HCT116 (cell line): ENCODE data around the gene LAMB4. TPM values are rescaled to one million over a fixed set of nuclear protein-coding genes. Genes with fewer than 3 reads are reported as not detected.

Experiments used
- ATAC-seq: fragments of 200-7000 bp; cut with Tn5 transposase; 2 replicates; pipeline ENCODE4 v1.9.1; 2020; ENCODE audit warnings: mild to moderate bottlenecking, moderate library complexity
- BruUV-seq: library from RNA; stranded (reverse); fragments of 400-500 nt; replicated peaks from 2 replicates; lab custom pipeline; 2021; lab: Mats Ljungman, UMichigan
- CTCF ChIA-PET: fragments of 300-600 bp; sonication (Branson Sonifier 250); formaldehyde crosslinking; loops from one replicate; lab custom pipeline; 2021; ENCODE audit warnings: antibody characterized with exemption; lab: Charles Lee
- POLR2A ChIA-PET: fragments of 300-600, 350-600 bp; sonication (Branson Sonifier 250); formaldehyde crosslinking; loops from one replicate; lab custom pipeline; 2021; ENCODE audit warnings: antibody characterized with exemption; lab: Charles Lee
- RAD21 ChIA-PET, 2 experiments: fragments of 300-600 bp; sonication (Branson Sonifier 250); formaldehyde crosslinking; loops; one replicate each; lab custom pipeline; 2023; ENCODE audit warnings: low total read pairs in 2 of 2; ENCODE audit not compliant: uncharacterized antibody in 2 of 2, unreplicated experiment in 2 of 2, low non-redundant PET in 1 of 2; lab: Charles Lee
- DNase-seq: peaks from one replicate; pipeline ENCODE4 v3.0.0-alpha.2; 2010; ENCODE audit warnings: low read depth, low spot score
- H2AFZ ChIP-seq: fragments of 200-600 bp; shearing (Covaris generic), sonication (generic); 2 replicates; pipeline ENCODE4 v1.6.1; 2017; ENCODE audit warnings: low read depth, mixed run types, mixed read lengths, antibody characterized with exemption, low read length; ENCODE audit not compliant: poor library complexity, severe bottlenecking
- H3K27ac ChIP-seq: 2 replicates; pipeline ENCODE4 v1.5.1; 2012; ENCODE audit warnings: low read depth, low read length
- H3K27me3 ChIP-seq: fragments of 200-600 bp; sonication (generic); 2 replicates; pipeline ENCODE4 v1.6.1; 2016; ENCODE audit warnings: mixed run types, low read length, mixed read lengths; ENCODE audit not compliant: insufficient read depth
- H3K36me3 ChIP-seq, 2 experiments: fragments of 200-500 bp in 1 of 2; fragments of 200-600 bp in 1 of 2; sonication (Bioruptor generic) in 1 of 2; sonication (generic) in 1 of 2; 2 replicates each; pipeline versions ENCODE4 v1.5.1 to v1.6.1; 2014 to 2016; ENCODE audit warnings: low read length in 2 of 2, inconsistent platforms in 1 of 2, mixed read lengths in 1 of 2, mixed run types in 1 of 2; ENCODE audit not compliant: insufficient read depth in 2 of 2, control insufficient read depth in 1 of 2
- H3K4me1 ChIP-seq, 2 experiments: fragments of 200-600 bp in 1 of 2; sonication (generic) in 1 of 2; 2 replicates each; pipeline versions ENCODE4 v1.5.1 to v1.6.1; 2012 to 2017; ENCODE audit warnings: low read length in 2 of 2, inconsistent platforms in 1 of 2, mild to moderate bottlenecking in 1 of 2, mixed read lengths in 1 of 2, mixed run types in 1 of 2, moderate library complexity in 1 of 2; ENCODE audit not compliant: insufficient read depth in 2 of 2, control insufficient read depth in 1 of 2
- H3K4me2 ChIP-seq: fragments of 200-600 bp; sonication (generic); 2 replicates; pipeline ENCODE4 v1.6.1; 2017; ENCODE audit warnings: mixed run types, low read length, mixed read lengths
- H3K4me3 ChIP-seq, 2 experiments: fragments of 200-600 bp in 1 of 2; sonication (generic) in 1 of 2; replicated peaks in 1 of 2; 2 replicates each; pipeline ENCODE4 v1.5.1; 2011 to 2016; ENCODE audit warnings: low read length in 2 of 2, control low read depth in 1 of 2, low read depth in 1 of 2, mild to moderate bottlenecking in 1 of 2, mixed read lengths in 1 of 2, mixed run types in 1 of 2
- H3K79me2 ChIP-seq: fragments of 200-600 bp; sonication (generic); 2 replicates; pipeline ENCODE4 v1.6.1; 2017; ENCODE audit warnings: mild to moderate bottlenecking, mixed run types, low read length, moderate library complexity, mixed read lengths; ENCODE audit not compliant: insufficient read depth
- H3K9ac ChIP-seq: fragments of 200-600 bp; sonication (generic); 2 replicates; pipeline ENCODE4 v1.6.1; 2016; ENCODE audit warnings: low read length, mixed read lengths
- H3K9me2 ChIP-seq: fragments of 200-600 bp; sonication (generic), shearing (Covaris generic); 2 replicates; pipeline ENCODE4 v1.6.1; 2017; ENCODE audit warnings: mixed run types, mild to moderate bottlenecking, moderate library complexity; ENCODE audit not compliant: insufficient read depth
- H3K9me3 ChIP-seq, 2 experiments: fragments of 200-500 bp in 1 of 2; fragments of 200-600 bp in 1 of 2; sonication (Bioruptor generic) in 1 of 2; sonication (generic) in 1 of 2; 2 replicates each; pipeline ENCODE4 v1.6.1; 2014 to 2017; ENCODE audit warnings: low read length in 2 of 2, mixed read lengths in 2 of 2, inconsistent platforms in 1 of 2, low read depth in 1 of 2, mild to moderate bottlenecking in 1 of 2, mixed run types in 1 of 2, moderate library complexity in 1 of 2; ENCODE audit not compliant: control insufficient read depth in 1 of 2, insufficient read depth in 1 of 2
- H4K20me1 ChIP-seq: fragments of 200-600 bp; sonication (generic), shearing (Covaris generic); 2 replicates; pipeline ENCODE4 v1.6.1; 2017; ENCODE audit warnings: mixed run types, mild to moderate bottlenecking, moderate library complexity; ENCODE audit not compliant: insufficient read depth
- CBX3 ChIP-seq: IDR thresholded peaks from 2 replicates; pipeline ENCODE4 v1.6.1; 2012; ENCODE audit warnings: low read depth
- CEBPB ChIP-seq: IDR thresholded peaks from 2 replicates; pipeline ENCODE4 v1.6.1; 2012; ENCODE audit warnings: low read depth
- EGR1 ChIP-seq: IDR thresholded peaks from 2 replicates; pipeline ENCODE4 v1.6.1; 2012; ENCODE audit warnings: low read depth
- ELF1 ChIP-seq: IDR thresholded peaks from 2 replicates; pipeline ENCODE4 v1.6.1; 2012; ENCODE audit warnings: low read depth, borderline replicate concordance
- EZH2 ChIP-seq: fragments of 200-600 bp; sonication (generic); IDR thresholded peaks from 2 replicates; pipeline ENCODE4 v1.6.1; 2017; ENCODE audit warnings: antibody characterized with exemption, mixed run types
- EZH2phosphoT487 ChIP-seq: fragments of 200-600 bp; IDR thresholded peaks from 2 replicates; pipeline ENCODE4 v1.6.1; 2018; ENCODE audit warnings: antibody characterized with exemption, borderline replicate concordance
- FOSL1 ChIP-seq: IDR thresholded peaks from 2 replicates; pipeline ENCODE4 v1.6.1; 2012; ENCODE audit warnings: low read depth
- JUND ChIP-seq: IDR thresholded peaks from 2 replicates; pipeline ENCODE4 v1.6.1; 2012
- RAD21 ChIP-seq: IDR thresholded peaks from 2 replicates; pipeline ENCODE4 v1.6.1; 2012; ENCODE audit warnings: low read depth, mild to moderate bottlenecking
- SIN3A ChIP-seq: IDR thresholded peaks from 2 replicates; pipeline ENCODE4 v1.6.1; 2012; ENCODE audit warnings: low read depth
- SP1 ChIP-seq: IDR thresholded peaks from 2 replicates; pipeline ENCODE4 v1.6.1; 2012; ENCODE audit warnings: low read depth
- SRF ChIP-seq: IDR thresholded peaks from 2 replicates; pipeline ENCODE4 v1.6.1; 2012; ENCODE audit warnings: low read depth
- TCF7L2 ChIP-seq: IDR thresholded peaks from 2 replicates; pipeline ENCODE4 v1.7.0; 2011; ENCODE audit warnings: borderline replicate concordance, inconsistent platforms; ENCODE audit not compliant: insufficient read depth, insufficient read length; ENCODE audit errors: extremely low read depth
- intact Hi-C: fragments of 100-400 bp; cut with micrococcal nuclease; formaldehyde crosslinking; loops from 2 replicates; pipeline ENCODE4 v1.10.0; 2022
- total RNA-seq: library from RNA; stranded (reverse); gene quantifications from one replicate; pipeline ENCODE4 v1.2.1, GENCODE V29; 2021; ENCODE audit not compliant: unreplicated experiment
- TF ChIP-seq, protein P1 (sequence below): IDR thresholded peaks from 2 replicates; pipeline ENCODE4 v1.6.1; 2012
- TF ChIP-seq, protein P2 (sequence below), 3 experiments: fragments of 200-600 bp in 1 of 3; sonication (generic) in 1 of 3; IDR thresholded peaks in 2 of 3; conservative IDR thresholded peaks in 1 of 3; 2 replicates each; pipeline ENCODE4 v1.5.1; 2012 to 2017; ENCODE audit warnings: low read depth in 2 of 3, low read length in 2 of 3, antibody characterized with exemption in 1 of 3, borderline replicate concordance in 1 of 3, control low read depth in 1 of 3, mild to moderate bottlenecking in 1 of 3, mixed read lengths in 1 of 3, mixed run types in 1 of 3, moderate library complexity in 1 of 3; ENCODE audit not compliant: insufficient read depth in 1 of 3

The LAMB4 gene
- total RNA-seq, 1 experiment from 2014 or later, result not detected

DNA sequence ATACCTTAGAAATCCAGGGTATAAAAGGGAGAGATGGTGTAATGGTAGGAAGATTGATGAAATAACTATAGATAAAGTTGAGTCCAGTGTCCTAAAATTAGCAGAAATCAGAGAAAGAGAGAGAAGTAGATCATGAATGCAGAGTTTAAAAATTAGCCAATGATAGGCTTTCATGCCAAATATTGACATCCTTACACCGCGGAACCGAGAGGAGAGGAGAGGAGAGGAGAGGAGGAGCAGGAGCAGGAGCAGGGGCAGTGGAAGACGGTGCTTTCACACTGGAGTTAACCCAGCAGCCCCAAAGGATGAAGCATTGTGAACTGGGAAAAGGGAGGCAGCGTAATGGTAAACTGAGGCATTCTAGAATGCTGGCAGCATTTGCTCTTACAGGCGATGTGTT, 34.2 kb upstream of the LAMB4 start (continued):
- TF ChIP-seq CBX3 (no peak), EZH2 (no peak), SP1 (no peak), FOSL1 (no peak), SIN3A (no peak), EGR1 (no peak), EZH2phosphoT487 (no peak)
- TF ChIP-seq, protein P1, sequence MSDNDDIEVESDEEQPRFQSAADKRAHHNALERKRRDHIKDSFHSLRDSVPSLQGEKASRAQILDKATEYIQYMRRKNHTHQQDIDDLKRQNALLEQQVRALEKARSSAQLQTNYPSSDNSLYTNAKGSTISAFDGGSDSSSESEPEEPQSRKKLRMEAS, result no peak
- TF ChIP-seq, protein P2, sequence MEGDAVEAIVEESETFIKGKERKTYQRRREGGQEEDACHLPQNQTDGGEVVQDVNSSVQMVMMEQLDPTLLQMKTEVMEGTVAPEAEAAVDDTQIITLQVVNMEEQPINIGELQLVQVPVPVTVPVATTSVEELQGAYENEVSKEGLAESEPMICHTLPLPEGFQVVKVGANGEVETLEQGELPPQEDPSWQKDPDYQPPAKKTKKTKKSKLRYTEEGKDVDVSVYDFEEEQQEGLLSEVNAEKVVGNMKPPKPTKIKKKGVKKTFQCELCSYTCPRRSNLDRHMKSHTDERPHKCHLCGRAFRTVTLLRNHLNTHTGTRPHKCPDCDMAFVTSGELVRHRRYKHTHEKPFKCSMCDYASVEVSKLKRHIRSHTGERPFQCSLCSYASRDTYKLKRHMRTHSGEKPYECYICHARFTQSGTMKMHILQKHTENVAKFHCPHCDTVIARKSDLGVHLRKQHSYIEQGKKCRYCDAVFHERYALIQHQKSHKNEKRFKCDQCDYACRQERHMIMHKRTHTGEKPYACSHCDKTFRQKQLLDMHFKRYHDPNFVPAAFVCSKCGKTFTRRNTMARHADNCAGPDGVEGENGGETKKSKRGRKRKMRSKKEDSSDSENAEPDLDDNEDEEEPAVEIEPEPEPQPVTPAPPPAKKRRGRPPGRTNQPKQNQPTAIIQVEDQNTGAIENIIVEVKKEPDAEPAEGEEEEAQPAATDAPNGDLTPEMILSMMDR (IDR thresholded peaks at IDR 0.05 in 2 of 3, conservative IDR thresholded peaks at IDR 0.05 in 1 of 3; ENCODE audit: borderline replicate concordance in 1 of 3, insufficient read depth in 1 of 3, low read depth in 2 of 3, low read length in 2 of 3), result no peak
- TF ChIP-seq, all 23 proteins: peak for 0

DNA sequence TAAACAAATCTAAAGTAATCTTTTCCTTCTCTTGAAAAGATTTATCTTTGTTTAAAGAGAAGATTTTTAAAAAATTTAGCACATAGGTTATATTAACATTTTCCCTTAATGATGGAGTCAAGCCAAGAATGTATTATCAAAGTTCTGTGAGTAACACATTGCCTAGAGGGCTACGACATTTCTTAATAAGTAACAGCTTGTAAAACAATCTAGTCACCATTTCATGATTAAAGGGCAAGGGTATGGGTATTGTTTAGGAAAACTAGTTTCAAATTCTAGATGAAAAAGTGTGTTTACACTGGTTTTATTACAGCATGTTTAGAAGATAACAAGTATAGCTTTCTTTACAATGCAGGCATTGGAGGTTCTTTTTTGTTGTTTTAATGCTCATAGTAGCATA, 28.6 kb upstream of the LAMB4 start:
- DNase-seq, result no peak
- Histone ChIP-seq H3K9ac (no peak overlapping the region), H3K4me3 (no peak overlapping the region), H3K9me3 (no peaks in the 10 kb centered on the region), H4K20me1 (no peaks in the 10 kb centered on the region), H3K4me1 (no peaks in the 10 kb centered on the region), H3K4me2 (no peak overlapping the region), H3K27ac (no peak overlapping the region), H3K9me2 (no peaks in the 10 kb centered on the region), H2AFZ (no peak overlapping the region), H3K79me2 (no peaks in the 10 kb centered on the region), H3K27me3 (no peaks in the 10 kb centered on the region), H3K36me3 (no peaks in the 10 kb centered on the region)
- intact Hi-C loops, result no loop called here
- ChIA-PET RAD21 (no interaction called here), CTCF (no interaction called here), POLR2A (no interaction called here)
- TF ChIP-seq SRF (no peak), SIN3A (no peak), JUND (no peak), CEBPB (no peak), TCF7L2 (no peak), ELF1 (no peak), RAD21 (no peak)
- TF ChIP-seq, protein P1, result no peak
- ATAC-seq, result no peak
- BruUV-seq, result no TSS peak
